Measurements from ENCODE around the gene PAK6. TPM values are rescaled to one million over a fixed set of nuclear protein-coding genes. Genes with fewer than 3 reads are reported as not detected.

Gene PAK6
- polyA plus RNA-seq, 12 donors, result 0.15 to 8.2 (median 0.51) TPM; not detected in 2

- no peak for DNase-seq
These were observed 38.1 kb downstream of the PAK6 start for GRCh38 chr15:40276927-40277326.

GRCh38 chr15:40277471-40277870 is 38.6 kb downstream of the PAK6 start:
- no peak for DNase-seq

- DNase-seq, result no peak
These were observed 39.2 kb downstream of the PAK6 start for GRCh38 chr15:40278026-40278425.

- DNase-seq, result peak; percentile 73
These were observed 40.7 kb downstream of the PAK6 start for GRCh38 chr15:40279437-40280141.

- DNase-seq, result no peak
These were observed 41.6 kb downstream of the PAK6 start for GRCh38 chr15:40280260-40281056.

GRCh38 chr15:40281057-40281800 is 42.4 kb downstream of the PAK6 start:
- DNase-seq, result no peak

- no peak for DNase-seq
These were observed 42.9 kb downstream of the PAK6 start for GRCh38 chr15:40281801-40282146.

GRCh38 chr15:40282147-40282868 is 43.4 kb downstream of the PAK6 start:
- no peak for DNase-seq

- no peak for DNase-seq
These were observed 44.2 kb downstream of the PAK6 start, which contains the start of gene ANKRD63 for GRCh38 chr15:40282869-40283614. Gene ANKRD63, minus strand, starts transcription at chr15:40283064. Its CDS starts 478 bp downstream, at chr15:40282586.

- no peak for DNase-seq
These were observed 44.9 kb downstream of the PAK6 start for GRCh38 chr15:40283615-40284300.

GRCh38 chr15:40285151-40285550 is 46.3 kb downstream of the PAK6 start:
- DNase-seq, result no peak

- no peak for DNase-seq
These were observed 46.7 kb downstream of the PAK6 start for GRCh38 chr15:40285554-40286011.

- DNase-seq, result no peak
These were observed 47.2 kb downstream of the PAK6 start for GRCh38 chr15:40286061-40286532.

GRCh38 chr15:40286794-40287193 is 47.9 kb downstream of the PAK6 start:
- no peak for DNase-seq

GRCh38 chr15:40287505-40287904 is 48.6 kb downstream of the PAK6 start:
- DNase-seq, result no peak

GRCh38 chr15:40287968-40288367 is 49.1 kb downstream of the PAK6 start:
- DNase-seq, result no peak

GRCh38 chr15:40289140-40289775 is 50.4 kb downstream of the PAK6 start:
- DNase-seq, result no peak

GRCh38 chr15:40290545-40290917 is 51.7 kb downstream of the PAK6 start:
- no peak for DNase-seq

- DNase-seq, result no peak
These were observed 52.2 kb downstream of the PAK6 start for GRCh38 chr15:40290918-40291574.

Measured in muscle of arm (tissue), 12 donors.